GM12872 (cell line): ENCODE measurements around the gene FRMPD4.

Source experiments
- TF ChIP-seq, protein P1 (sequence below): IDR thresholded peaks from 3 replicates; pipeline ENCODE4 v1.5.1; 2011; ENCODE audit warnings: low read depth, mild to moderate bottlenecking, low read length, moderate library complexity; ENCODE audit not compliant: insufficient read depth

The FRMPD4 gene

DNA sequence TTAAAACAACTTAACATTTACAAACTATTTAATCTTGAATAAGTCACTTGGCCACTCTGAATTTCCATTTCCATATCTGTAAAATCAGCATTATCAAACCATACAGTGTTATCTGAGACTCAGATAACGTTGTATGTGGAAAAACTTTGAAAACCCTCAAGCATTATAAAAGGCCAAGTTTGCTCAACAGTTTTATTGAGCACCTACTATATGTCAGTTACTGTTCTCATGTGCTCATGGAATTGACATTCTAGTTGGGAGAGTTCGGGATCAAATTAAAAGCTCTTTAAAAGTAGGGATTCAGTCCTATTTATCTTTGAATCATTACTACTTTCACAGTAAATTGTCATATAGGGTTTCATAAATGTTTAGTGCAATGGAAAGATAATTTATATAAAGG, 97.9 kb downstream of the FRMPD4 start:
- TF ChIP-seq, protein P1, sequence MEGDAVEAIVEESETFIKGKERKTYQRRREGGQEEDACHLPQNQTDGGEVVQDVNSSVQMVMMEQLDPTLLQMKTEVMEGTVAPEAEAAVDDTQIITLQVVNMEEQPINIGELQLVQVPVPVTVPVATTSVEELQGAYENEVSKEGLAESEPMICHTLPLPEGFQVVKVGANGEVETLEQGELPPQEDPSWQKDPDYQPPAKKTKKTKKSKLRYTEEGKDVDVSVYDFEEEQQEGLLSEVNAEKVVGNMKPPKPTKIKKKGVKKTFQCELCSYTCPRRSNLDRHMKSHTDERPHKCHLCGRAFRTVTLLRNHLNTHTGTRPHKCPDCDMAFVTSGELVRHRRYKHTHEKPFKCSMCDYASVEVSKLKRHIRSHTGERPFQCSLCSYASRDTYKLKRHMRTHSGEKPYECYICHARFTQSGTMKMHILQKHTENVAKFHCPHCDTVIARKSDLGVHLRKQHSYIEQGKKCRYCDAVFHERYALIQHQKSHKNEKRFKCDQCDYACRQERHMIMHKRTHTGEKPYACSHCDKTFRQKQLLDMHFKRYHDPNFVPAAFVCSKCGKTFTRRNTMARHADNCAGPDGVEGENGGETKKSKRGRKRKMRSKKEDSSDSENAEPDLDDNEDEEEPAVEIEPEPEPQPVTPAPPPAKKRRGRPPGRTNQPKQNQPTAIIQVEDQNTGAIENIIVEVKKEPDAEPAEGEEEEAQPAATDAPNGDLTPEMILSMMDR: no peak

DNA sequence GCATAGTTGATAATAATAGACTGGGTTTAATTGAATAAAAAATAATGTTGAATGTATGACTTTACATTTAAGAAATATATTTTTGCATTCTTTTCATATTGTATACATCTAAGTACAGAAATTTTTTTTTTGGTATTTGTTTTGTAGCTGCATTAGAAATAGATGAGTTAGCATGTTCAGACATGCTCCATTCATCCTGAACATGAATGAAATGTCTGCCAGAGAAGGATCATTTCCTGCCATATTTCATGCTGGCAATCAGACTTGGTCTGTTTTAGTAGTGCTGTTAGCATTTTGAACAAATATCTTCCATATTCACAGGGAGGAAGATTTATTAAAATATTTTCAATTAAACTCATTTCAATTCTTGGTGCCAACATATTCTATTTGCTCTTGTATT, 98.9 kb downstream of the FRMPD4 start:
- TF ChIP-seq, protein P1: no peak

DNA sequence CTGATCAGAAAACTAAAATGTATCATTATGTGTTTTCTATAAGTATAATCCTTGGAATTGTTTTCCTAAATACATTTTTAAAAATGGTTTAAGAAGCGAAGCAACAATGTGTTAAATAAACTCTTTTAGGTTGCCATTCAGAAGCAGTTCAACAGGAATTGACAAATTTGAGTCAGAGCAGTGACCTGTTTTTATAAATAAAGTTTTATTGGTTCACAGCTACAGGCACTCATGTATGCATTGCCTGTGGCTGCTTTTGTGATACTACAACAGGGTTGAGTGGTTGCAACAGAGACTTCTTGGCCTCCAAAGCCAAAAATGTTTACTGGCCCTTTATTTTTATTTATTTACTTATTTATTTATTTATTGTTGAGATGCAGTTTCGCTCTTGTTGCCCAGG, 99.5 kb downstream of the FRMPD4 start:
- TF ChIP-seq, protein P1: no peak

DNA sequence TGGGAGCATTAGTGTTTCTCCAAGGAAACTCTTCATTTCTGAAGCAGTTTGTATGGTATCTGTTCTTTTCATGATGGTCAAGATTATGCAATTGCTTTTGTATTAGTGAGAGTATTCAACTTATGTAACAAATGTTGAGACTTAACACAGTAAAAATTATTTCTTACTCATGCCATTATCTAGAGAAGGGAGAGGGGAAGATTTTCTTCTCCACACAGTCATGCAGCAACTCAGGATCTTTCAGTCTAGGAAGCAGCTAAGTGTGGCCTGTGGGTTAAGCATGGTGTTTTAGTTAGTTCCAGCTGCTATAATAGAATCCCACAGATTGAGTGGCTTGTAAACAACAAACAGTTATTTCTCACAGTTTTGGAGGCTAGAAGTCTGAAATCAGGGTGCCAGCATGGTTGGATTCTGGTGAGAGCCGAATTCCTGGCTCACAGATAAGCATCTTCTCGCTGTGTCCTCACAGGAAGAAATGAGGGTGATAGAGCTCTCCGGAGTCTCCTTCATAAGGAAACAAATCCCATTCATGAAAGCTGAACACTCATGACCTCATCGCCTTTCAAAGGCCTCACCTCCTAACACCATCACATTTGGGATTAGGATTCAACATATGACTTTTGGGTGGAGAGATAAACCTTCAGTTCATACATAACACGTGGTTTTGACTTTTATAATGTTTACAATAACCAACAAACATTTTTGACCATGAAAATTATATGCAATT, 101.2 kb downstream of the FRMPD4 start:
- TF ChIP-seq, protein P1: no peak

DNA sequence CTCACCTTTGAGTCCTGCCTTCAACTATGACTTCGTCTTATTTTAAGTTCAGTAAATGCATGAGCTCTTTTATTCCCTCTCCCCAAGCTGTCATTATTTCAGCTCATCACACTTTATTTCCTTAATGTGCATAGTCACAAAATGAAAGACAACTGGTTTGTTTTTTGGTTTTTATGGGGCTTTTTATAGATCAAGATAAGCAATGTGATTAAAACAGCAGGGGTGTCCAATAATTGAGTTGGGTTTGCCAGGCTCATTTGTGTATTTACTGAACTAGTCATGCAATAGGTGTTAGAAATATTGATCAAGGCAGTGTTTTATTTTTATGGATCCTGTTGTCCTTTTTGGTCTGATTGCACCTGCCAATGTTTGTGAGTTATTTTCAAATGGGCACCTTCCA, 102.2 kb downstream of the FRMPD4 start:
- TF ChIP-seq, protein P1: no peak

DNA sequence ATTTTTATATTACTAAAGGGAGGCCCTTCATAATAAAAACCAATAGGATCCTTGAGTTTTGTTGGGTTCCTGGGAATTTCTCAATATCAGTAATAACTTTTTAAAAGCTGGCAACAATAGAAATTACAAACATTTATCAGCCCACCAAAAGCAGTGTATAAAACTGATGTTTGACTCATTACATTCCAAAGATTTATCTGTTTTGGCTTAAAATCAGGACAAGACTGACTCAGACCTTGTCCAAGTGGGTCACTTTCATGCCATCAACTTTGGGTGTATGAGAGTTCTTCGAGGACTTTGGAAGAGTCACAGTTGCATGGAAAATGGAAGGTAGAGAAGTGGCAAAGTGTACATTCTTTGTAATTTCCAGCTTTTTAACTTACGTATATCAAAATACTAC, 102.8 kb downstream of the FRMPD4 start:
- TF ChIP-seq, protein P1: no peak

DNA sequence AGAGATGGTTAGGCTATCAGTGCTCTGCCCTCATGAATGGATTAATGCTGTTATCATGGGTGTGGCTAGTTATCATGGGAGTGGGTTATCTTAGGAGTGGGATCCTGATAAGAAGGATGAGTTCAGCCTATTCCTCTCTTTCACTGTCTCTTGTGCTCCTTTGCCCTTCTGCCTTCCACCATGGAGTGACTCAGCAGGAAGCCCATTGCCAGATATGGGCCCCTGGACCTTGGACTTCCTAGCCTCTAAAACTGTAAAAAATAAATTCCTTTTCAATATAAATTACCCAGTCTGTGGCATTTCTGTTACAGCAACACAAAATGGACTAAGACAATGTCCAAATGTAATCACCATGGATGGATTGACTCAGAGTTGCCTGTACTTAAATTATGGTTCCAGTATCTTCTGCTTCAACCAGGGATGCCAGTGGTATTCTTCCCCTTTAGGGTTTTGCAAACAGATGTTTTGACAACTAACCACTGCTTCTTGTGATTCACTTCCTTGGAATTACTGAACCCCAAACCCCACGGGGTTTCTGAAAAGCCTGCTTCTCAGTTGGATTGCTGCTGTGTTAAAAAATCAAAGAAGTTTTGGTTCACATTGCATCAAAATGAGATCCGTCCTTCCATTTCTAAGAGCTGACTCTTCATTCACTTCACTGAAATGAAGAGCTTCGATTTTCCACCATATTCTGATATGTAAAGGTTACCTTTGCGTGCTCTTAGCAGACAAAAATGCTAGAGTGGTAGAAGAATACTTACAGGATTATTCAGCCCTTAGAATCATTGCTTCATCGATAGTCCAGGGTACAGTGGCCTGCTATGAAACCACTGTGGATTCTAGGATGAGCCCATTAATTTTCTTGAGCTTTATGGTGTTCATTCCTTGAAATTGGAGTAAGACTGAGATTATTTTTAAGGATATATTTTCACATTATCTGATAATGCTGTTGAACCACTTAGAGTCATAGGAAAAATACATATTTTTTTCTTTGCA, 107.7 kb downstream of the FRMPD4 start:
- TF ChIP-seq, protein P1: no peak
